ENCODE data around the gene MARK2.

- TF ChIP-seq, protein P1, sequence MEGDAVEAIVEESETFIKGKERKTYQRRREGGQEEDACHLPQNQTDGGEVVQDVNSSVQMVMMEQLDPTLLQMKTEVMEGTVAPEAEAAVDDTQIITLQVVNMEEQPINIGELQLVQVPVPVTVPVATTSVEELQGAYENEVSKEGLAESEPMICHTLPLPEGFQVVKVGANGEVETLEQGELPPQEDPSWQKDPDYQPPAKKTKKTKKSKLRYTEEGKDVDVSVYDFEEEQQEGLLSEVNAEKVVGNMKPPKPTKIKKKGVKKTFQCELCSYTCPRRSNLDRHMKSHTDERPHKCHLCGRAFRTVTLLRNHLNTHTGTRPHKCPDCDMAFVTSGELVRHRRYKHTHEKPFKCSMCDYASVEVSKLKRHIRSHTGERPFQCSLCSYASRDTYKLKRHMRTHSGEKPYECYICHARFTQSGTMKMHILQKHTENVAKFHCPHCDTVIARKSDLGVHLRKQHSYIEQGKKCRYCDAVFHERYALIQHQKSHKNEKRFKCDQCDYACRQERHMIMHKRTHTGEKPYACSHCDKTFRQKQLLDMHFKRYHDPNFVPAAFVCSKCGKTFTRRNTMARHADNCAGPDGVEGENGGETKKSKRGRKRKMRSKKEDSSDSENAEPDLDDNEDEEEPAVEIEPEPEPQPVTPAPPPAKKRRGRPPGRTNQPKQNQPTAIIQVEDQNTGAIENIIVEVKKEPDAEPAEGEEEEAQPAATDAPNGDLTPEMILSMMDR (IDR thresholded peaks at IDR 0.05), result no peak
- TF ChIP-seq EP300 (IDR thresholded peaks at IDR 0.05), result no peak
Measured at GRCh38 chr11:63800921-63801320, 38.0 kb upstream of the MARK2 start.
